SK-N-MC (cell line): ENCODE data around the gene AUNIP.

Experiments
- EZH2 ChIP-seq: fragments of 200-600 bp; sonication (generic); IDR thresholded peaks from one replicate; pipeline ENCODE4 v1.6.1; 2017; ENCODE audit warnings: antibody characterized with exemption
- POLR2AphosphoS5 ChIP-seq: IDR thresholded peaks from 2 replicates; pipeline ENCODE4 v1.6.1; 2012; ENCODE audit warnings: mild to moderate bottlenecking, low read depth, low read length, borderline replicate concordance

DNA sequence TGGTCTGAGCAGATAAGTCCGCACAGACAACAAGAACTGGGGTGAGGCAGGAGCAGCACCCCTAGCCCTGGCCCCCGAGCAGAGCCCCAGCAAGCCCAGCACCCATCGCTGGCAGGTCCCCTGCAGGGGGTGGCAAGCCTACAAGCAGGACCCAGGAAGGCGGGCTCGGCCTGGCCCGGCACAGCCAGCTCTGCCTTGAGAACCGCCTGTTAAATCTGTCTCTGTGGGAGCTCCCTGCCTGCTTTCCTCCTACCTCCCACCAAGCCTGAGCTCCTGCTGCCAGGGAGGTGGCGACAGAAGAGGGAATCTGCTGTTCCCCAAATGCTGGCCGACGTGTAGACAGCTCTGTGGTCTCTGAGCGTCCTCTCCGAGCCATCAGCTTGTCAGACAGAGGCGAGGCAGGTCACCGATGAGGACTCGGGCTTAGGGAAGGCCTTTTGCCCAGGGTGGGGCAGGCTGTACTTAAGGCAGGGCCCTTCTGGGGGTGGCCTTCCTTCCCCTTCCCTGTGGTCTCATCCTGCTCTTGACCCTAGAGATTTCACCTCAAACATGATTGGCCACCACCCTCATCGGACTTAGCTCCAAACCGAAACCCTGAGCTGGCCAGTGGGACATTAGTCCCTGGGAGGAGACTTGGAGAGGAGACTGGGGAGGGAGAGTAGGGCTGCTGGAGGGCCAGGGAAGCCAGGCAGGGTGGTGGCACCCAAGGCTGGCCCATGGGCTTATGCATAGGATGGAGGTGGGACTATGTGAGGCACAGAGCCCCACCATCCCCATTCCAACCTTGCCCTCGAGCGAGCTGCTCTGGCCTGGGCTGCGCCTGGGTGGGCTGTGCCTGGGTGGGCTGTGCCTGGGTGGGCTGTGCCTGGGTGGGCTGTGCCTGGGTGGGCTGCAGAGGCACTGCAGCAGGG is 51.5 kb downstream of the AUNIP start:
- no peak for TF ChIP-seq EZH2
- no peak for TF ChIP-seq POLR2AphosphoS5
